ENCODE results near the gene PADI1. TPM values are rescaled to one million over a fixed set of nuclear protein-coding genes. Genes with fewer than 3 reads are reported as not detected.

PADI1 gene
- total RNA-seq, 4 donors from 2014 or later: not detected

- Histone ChIP-seq H3K27me3 (peaks cover 0 to 14% (median 0%) of the 10 kb centered on the region in 3 donors), H3K27ac (no peak overlapping the region), H3K36me3 (no peaks in the 10 kb centered on the region), H3K4me3 (no peak overlapping the region), H3K4me1 (no peaks in the 10 kb centered on the region), H3K9me3 (no peaks in the 10 kb centered on the region)
- no peak for DNase-seq
- in situ Hi-C loops (cut with MboI; ENCODE audit: low sequenced_read_pairs in 4 of 4): no loop called here
- ATAC-seq: no peak
- no peak for TF ChIP-seq POLR2A (IDR thresholded peaks at IDR 0.05)
- no peak for TF ChIP-seq CTCF (IDR thresholded peaks at IDR 0.05 in 4 of 5, conservative IDR thresholded peaks at IDR 0.05 in 1 of 5)
- intact Hi-C loops (cut with DNase I; ENCODE audit: low total_unique reads): no loop called here
Measured at GRCh38 chr1:17282836-17283235, 77.9 kb downstream of the PADI1 start.

DNA sequence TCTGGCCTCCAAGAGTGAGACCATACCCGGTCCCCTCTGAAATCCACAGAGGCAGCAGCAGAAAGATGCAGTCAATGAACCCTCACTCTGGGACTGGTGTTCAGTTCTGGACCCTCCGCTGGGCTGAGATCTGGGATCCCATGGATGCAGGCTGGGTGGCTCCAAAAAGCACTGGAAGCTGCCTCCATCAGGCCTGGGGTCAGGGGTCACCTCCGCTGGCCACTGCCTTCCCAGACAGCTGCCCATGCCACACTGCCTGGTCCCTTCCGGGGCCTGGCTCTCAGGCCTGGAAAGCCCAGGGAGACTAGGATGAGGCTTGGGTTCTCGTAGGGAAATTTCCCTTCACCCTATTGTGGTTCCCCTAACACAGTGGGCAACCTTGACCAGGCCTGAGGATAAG, 81.7 kb downstream of the PADI1 start:
- TF ChIP-seq CTCF (IDR thresholded peaks at IDR 0.05 in 4 of 5, conservative IDR thresholded peaks at IDR 0.05 in 1 of 5) (no peak), POLR2A (IDR thresholded peaks at IDR 0.05) (no peak)
- no peak for ATAC-seq
- H3K36me3 ChIP-seq: no peaks in the 10 kb centered on the region
- H3K9me3 ChIP-seq: no peaks in the 10 kb centered on the region
- H3K4me1 ChIP-seq: no peaks in the 10 kb centered on the region
- intact Hi-C loops (cut with DNase I; ENCODE audit: low total_unique reads) (no loop called here), in situ Hi-C loops (cut with MboI; ENCODE audit: low sequenced_read_pairs in 4 of 4) (no loop called here)
- H3K4me3 ChIP-seq: no peak overlapping the region
- no peak for DNase-seq
- H3K27ac ChIP-seq: no peak overlapping the region
- peaks cover 0 to 23% (median 6%) of the 10 kb centered on the region in 3 donors for H3K27me3 ChIP-seq

- H3K27ac ChIP-seq: no peak overlapping the region
- no peaks in the 10 kb centered on the region for H3K4me1 ChIP-seq
- no peaks in the 10 kb centered on the region for H3K9me3 ChIP-seq
- H3K27me3 ChIP-seq: peaks cover 0 to 27% (median 7%) of the 10 kb centered on the region in 3 donors
- no peak overlapping the region for H3K4me3 ChIP-seq
- DNase-seq (no peak), ATAC-seq (no peak)
- in situ Hi-C loops (cut with MboI; ENCODE audit: low sequenced_read_pairs in 4 of 4) (no loop called here), intact Hi-C loops (cut with DNase I; ENCODE audit: low total_unique reads) (no loop called here)
- TF ChIP-seq POLR2A (IDR thresholded peaks at IDR 0.05) (no peak), CTCF (IDR thresholded peaks at IDR 0.05 in 4 of 5, conservative IDR thresholded peaks at IDR 0.05 in 1 of 5) (no peak)
- H3K36me3 ChIP-seq: no peaks in the 10 kb centered on the region
Measured at GRCh38 chr1:17287130-17287776, 82.3 kb downstream of the PADI1 start.

DNA sequence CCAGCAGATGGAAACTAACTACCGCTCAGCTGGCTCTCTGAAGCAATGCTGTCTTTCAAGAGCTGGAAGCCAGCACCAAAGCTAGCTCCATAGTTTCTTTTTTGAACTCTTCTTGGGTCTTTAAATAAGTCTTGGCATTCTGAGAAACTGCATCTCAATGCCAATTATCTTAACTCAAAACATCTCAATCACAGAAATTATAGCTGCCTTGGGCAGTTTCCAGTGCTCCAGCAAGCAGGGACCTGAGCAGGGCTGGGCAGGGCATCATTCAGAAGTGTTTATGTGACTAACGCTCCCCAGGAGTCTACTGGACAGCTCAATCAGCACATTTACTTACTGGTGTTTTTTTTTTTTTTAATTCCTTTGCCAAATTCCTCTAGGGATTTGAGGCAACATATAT, 84.8 kb downstream of the PADI1 start:
- H3K27ac ChIP-seq: no peak overlapping the region
- H3K27me3 ChIP-seq: peaks cover 4 to 16% (median 7%) of the 10 kb centered on the region in 3 donors
- no peaks in the 10 kb centered on the region for H3K36me3 ChIP-seq
- no peak overlapping the region for H3K4me3 ChIP-seq
- ATAC-seq: no peak
- no peaks in the 10 kb centered on the region for H3K4me1 ChIP-seq
- in situ Hi-C loops (cut with MboI; ENCODE audit: low sequenced_read_pairs in 4 of 4) (no loop called here), intact Hi-C loops (cut with DNase I; ENCODE audit: low total_unique reads) (no loop called here)
- no peak for DNase-seq
- TF ChIP-seq CTCF (IDR thresholded peaks at IDR 0.05 in 4 of 5, conservative IDR thresholded peaks at IDR 0.05 in 1 of 5): no peak
- TF ChIP-seq POLR2A (IDR thresholded peaks at IDR 0.05): no peak
- no peaks in the 10 kb centered on the region for H3K9me3 ChIP-seq

GRCh38 chr1:17290553-17290952, 85.6 kb downstream of the PADI1 start:
- Histone ChIP-seq H3K4me3 (no peak overlapping the region), H3K27me3 (peaks cover 4 to 16% (median 7%) of the 10 kb centered on the region in 3 donors), H3K36me3 (no peaks in the 10 kb centered on the region), H3K9me3 (no peaks in the 10 kb centered on the region), H3K27ac (no peak overlapping the region), H3K4me1 (no peaks in the 10 kb centered on the region)
- intact Hi-C loops (cut with DNase I; ENCODE audit: low total_unique reads) (no loop called here), in situ Hi-C loops (cut with MboI; ENCODE audit: low sequenced_read_pairs in 4 of 4) (no loop called here)
- DNase-seq (no peak), ATAC-seq (no peak)
- TF ChIP-seq POLR2A (IDR thresholded peaks at IDR 0.05) (no peak), CTCF (IDR thresholded peaks at IDR 0.05 in 4 of 5, conservative IDR thresholded peaks at IDR 0.05 in 1 of 5) (no peak)

Data from gastrocnemius medialis (tissue), 4 donors.